Right forelimb (tissue), 1 donor: ENCODE results near the gene TMEM86A.

ENCODE experiments used
- DNase-seq: peaks from one replicate; pipeline ENCODE4 v3.0.0-alpha.2; 2018

Gene TMEM86A

GRCh38 chr11:18700872-18701271 is 2.3 kb downstream of the TMEM86A start:
- DNase-seq, result no peak

GRCh38 chr11:18701614-18702216 is 3.1 kb downstream of the TMEM86A start:
- DNase-seq, result no peak

- DNase-seq, result no peak
Observed at GRCh38 chr11:18703001-18703763, 4.6 kb downstream of the TMEM86A start.

DNA sequence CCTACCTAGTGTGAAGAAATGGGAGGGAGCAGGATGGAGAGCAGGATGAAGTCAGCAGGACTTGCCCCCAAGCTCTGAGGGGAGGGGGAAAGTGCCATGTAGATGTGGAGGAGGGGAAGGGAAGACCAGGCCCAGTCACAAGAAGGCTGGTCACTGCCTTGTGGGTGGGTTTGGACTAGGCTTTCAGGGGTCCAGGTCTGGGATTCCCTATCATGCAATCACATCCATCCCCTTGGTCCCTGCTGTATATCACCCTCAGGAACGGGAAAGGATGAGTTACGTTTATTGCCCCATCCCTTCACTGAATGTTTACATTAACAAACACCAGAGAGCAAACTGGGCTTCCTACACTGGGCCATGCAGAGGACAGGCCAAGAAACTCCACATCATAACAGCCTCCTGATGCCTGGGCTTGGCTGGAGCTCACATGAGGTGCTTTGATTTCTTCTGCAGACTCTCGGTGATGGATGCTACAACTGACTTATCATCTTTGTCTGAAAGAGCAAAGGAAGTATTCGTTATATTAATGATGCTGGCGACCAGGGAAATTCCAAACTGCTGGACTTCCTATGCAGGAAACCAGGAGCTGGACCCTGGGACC is 5.6 kb downstream of the TMEM86A start:
- DNase-seq, result no peak

DNA sequence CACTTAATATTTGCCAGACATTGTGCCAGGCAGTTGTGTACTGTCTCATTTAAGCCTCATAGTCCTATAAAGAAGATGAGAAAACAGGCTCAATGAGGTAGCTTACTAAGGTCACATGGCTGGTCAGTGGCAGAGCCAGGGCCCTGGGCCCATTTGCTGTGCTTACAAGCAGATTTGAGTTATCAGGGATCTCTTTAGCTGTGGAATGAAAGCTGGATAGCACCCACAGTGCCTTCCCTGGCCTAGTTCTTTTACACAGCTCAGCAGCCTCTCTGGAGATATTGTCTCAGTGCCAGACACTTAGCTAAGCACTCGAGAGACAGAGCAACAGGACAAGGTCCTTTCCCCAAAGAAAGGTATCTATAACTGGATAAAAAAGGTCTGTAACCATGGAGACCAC is 6.1 kb downstream of the TMEM86A start:
- no peak for DNase-seq

DNA sequence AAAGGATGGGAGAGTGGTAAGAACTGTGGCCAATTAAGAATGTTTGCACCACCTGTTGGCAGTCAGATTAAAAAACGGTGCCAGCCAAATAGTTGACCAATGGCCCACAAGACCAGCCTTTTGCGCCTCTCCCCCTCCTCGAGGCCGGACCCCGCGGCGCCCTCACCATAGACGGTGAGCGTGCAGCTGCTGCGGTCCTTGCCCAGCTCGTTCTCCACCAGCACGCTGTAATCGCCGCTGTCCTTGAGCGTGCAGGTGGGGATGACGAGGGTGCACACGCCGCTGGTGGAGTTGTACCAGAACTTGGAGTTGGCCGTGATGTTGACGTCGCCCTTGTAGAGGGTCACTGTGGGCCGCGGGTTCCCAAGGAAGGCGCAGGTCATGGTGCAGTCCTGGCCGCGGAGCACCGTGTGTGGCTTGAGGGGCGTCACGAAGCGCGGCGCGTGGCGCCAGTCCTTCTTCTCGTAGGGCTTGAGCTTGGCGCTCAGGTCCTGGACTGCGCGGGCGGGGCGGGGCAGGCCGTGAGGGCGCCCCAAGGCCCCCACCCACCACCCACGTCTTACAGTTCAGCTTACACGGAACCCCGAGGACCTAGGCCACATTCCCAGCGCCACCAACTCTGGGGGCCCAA is 7.2 kb downstream of the TMEM86A start:
- DNase-seq, result peak; percentile 64

GRCh38 chr11:18706330-18707243 is 8.0 kb downstream of the TMEM86A start:
- DNase-seq, result peak; percentile 79

- DNase-seq, result no peak
Observed at GRCh38 chr11:18707811-18708340, 9.3 kb downstream of the TMEM86A start.

DNA sequence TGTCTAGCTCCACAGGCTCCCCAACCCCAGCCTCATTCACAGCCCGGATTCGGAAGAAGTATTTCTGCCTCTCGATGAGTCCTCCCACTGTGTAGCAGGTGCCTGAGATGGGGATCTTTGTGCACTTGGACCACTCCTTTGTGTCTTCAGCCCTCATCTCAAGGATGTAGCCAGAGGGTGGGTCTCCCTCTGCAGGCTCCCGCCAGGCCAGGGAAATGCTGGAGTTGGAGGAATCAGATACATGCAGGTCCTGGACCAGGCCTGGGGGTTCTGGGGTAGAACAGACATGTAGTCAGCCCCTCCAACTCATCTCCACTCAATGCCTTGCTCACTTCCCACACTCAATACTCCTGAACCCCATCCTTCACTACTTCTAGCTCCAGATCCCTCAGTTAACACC is 10.8 kb downstream of the TMEM86A start:
- no peak for DNase-seq

DNA sequence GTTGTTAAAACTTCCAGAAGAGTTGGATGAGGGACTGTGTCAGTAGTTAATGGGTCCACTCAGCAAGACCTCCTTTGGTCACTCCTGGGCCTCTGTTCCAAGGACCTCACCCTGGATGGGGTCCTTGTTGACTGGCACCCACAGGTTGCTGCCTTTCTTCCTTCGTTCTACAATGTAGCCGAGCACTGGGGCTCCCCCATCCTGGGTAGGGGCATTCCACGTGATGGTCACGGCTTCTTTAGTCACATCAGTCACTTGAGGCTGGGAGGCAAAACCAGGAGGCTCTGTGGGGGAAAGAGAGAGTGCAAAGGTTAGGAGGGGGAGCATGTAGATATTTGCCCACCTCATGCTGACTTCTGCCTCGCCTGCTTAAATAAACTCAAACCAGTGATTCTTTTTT is 12.0 kb downstream of the TMEM86A start:
- no peak for DNase-seq

GRCh38 chr11:18713646-18714442 is 15.3 kb downstream of the TMEM86A start:
- no peak for DNase-seq

- DNase-seq, result no peak
Observed at GRCh38 chr11:18714443-18714780, 15.8 kb downstream of the TMEM86A start.

DNA sequence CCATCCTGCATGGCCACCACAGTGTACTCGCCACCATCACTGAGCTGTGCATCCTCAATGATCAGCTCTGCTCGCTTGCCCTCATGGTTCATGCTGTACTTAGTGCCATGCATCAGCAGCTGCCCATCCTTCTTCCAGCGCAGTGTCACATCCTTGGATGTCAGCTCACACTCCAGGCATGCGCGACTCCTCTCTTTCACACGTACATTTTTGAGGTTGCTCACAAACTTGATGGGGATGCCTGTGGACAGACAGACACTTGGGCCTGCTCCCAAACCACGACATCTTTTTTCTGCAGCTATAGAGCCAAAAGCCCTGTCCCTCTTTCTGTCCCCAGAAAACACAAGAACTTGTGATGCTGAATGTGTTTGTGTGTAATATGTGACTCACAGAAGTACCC is 16.9 kb downstream of the TMEM86A start:
- no peak for DNase-seq

DNA sequence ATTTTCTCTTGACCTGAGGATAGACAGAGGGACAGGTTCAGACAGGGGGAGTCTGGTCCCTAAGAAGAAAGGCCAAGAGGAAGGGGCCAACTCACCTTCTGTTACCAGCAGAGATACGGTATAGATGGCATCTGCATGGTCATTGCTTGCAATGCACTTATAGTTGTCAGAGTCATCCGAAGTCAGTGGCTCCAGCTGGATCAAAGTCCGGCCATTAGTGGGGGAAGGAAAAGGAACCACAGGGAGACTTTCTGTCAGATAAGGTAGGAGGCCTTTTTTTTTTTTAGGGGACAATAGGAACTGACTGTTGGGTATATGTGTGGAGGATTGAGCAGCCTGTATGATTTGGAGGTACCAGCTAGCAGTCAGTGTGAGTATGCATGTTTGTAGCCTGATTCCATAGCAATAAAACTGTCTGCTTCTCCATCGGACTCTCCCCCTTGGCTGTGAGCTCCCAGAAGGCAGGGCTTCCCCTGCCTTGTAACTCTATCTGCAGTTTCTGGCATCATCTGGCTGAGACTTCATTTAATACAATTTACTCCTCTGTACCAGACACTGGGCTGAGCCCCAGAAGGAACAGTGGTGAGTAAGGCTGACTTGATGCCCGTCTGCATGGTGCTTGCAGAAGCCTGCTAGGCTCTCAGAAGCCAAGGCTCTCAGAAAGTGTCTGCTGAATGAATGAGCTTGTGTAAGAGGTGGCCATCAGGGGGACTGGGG is 21.7 kb downstream of the TMEM86A start:
- no peak for DNase-seq

DNA sequence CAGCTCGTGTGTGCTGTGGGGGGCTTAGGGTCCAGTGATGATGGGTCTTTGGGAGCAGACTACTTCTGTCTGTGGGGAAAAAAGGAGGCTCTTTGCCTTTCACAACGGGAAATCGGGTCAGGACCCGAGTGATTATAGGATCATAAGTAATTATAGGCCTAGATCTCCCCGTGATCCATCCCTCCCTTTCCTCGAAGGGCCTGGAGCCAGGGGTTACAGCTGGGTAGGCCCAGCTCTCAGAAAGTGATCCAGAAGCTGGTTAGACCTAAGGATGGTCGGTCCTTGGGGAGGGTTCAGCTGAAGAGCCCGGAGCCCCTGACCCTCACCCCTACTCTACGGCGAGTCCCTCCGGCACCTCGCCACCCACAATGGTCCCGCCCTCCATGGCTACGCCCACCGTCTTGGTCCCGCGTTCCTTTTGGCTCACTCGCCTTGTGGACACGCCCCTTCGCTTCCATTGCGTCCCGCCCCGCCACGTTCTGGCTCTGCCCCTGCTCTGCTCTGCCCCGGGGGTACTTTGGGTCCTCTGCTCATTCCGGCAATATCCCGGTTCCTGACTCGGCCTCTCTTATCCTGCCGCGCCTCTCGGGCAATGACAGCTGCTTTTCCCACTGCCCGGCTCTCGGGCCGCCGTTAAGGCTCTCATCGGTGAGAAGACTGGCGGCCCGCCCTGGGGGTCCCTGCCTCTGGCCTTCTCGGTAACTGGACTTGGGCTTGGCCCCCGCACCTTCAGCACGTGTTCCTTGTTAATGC is 22.4 kb downstream of the TMEM86A start:
- peak; percentile 87 for DNase-seq

GRCh38 chr11:18721561-18722292 is 23.1 kb downstream of the TMEM86A start:
- peak; percentile 63 for DNase-seq

GRCh38 chr11:18722293-18722637 is 23.7 kb downstream of the TMEM86A start:
- DNase-seq, result no peak

GRCh38 chr11:18723991-18724390 is 25.4 kb downstream of the TMEM86A start:
- no peak for DNase-seq

DNA sequence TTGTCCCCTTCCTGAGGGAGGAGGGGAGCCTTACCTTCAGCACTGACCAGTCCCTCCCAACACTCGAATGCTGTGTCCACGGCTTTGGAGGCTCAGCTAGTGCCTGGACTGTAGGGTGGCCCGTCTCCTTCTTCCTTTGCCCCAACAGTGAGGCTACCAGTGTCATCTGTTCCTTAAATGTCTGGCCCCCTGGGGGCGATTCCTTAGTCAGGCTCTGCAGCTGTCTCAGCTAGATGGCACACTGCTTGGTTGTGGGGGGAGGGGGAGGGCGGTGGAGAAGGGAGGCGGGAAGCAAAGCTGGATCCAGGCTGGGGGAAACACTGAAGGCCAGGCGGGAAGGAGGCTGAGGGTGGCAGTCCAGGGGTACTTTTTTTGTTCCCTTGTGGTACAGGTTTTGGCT is 27.5 kb downstream of the TMEM86A start, which contains the start of gene IGSF22:
Gene IGSF22, minus strand, starts transcription at position 149 of the 400 bp plus-strand sequence. CDS start 1,952 bp downstream, outside the sequence.
- DNase-seq, result no peak
